ENCODE data around the gene CLN6.
"Not testable (repeated sequence)": the region's sequence is repeated elsewhere in the genome, so short reads cannot be mapped to it uniquely, and the experiment has no call there.

CLN6 gene

DNA sequence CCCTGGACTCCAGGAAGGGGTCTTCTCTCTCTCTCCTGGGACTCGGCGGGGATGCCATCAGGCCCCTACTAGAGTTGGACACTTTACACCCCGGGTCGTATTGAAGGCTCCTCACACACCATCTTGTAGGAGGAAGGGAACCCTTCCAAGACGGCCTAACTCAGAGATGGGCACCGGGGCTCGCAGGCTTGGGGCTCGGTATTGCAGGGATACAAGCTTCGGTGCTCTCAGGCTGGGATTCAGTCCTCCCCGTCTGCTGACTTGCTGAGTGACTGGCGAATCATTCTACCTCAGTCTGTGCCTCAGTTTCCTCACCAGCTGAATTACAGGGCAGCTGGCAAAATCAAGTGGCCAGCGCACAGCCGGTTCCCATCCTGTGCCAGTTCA is 24.0 kb downstream of the CLN6 start:
- no peak for DNase-seq

GRCh38 chr15:68204776-68205557 is 24.6 kb downstream of the CLN6 start, which contains the start of gene CALML4:
CALML4 (minus strand) TSS chr15:68205332; CDS start chr15:68205247, 85 bp downstream.
- DNase-seq = peak; percentile 43

DNA sequence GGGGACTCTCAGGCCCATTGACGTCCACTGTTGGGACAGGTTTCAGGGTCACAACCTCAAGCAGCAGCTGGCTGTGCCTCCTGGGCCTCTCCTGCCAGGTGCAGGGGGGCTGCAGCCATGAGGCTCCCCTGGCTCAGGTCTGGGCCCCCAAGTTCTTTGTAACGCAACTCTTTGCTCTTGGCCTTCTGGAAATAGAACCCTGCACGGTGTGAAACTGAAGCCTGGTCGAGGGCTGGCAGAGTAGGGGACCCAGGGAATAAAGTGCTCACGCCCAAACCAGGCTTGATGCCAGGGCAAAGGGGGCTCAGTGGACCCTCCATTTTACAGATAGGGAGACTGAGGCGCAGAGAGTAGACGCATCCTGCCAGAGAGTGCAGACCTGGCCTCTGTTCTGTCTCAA is 25.2 kb downstream of the CLN6 start:
- no peak for DNase-seq

DNA sequence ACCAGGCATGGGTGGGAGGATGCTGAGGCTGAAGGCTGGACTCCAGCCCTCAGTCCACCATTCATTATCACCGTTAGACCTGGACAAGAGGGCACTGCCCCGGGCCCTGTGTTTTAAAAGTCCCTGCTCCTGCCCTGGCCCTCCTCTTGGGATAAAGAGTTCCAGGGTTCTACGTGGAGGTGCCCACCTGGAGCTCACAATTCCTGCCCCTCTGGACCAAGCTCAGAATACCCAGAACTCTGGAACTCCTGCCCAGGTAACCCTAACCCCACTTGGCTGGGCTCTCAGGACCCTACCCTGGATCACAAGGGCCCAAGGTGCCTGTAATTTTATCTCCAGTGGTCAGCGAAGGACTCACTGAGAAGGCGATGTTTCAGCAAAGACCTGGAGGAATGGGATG is 25.6 kb downstream of the CLN6 start:
- DNase-seq = no peak

- DNase-seq = no peak
These were observed 26.0 kb downstream of the CLN6 start for GRCh38 chr15:68203486-68203885.

GRCh38 chr15:68202994-68203393 is 26.5 kb downstream of the CLN6 start:
- DNase-seq = not testable (repeated sequence)

- no peak for DNase-seq
These were observed 27.7 kb downstream of the CLN6 start for GRCh38 chr15:68201879-68202261.

DNA sequence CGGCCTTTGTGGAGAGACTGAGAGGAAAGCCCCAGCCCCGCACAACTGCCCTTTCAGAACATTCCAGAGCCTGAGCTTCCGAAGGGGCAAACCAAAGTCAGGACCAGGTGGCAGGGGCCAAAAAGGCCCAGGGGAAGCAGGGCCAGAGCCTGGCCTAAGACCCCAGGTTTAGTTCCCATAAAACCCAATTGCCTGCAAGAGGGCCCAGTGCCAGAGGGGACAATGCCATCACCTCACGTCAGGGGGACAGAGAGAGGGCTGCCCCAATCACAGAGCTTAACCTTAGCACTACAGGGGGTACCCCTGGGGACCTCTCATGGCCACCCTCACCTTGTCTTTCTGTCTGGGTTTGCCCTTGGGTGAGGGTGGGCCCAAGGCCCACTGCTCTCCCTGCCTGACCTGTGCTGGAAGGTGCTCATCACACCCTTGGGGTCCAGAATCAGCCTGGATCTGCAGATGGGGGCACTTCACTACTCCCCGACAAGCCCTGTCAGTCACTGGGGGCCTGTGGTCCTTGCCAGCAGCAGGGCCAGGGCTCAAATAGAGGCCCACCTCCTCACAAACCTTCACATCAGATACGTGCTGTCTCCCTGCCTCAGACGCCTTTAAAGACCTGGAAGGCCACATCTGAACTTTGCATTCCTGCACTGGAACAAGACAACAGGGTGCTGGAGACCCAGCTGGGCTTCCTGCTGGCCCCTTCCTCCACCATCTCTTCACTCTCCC is 28.2 kb downstream of the CLN6 start:
- no peak for DNase-seq

GRCh38 chr15:68200016-68200861 is 29.3 kb downstream of the CLN6 start:
- DNase-seq = no peak

- no peak for DNase-seq
These were observed 30.2 kb downstream of the CLN6 start for GRCh38 chr15:68199340-68199739.

- DNase-seq = no peak
These were observed 31.7 kb downstream of the CLN6 start for GRCh38 chr15:68197661-68198437.

GRCh38 chr15:68197170-68197492 is 32.4 kb downstream of the CLN6 start:
- no peak for DNase-seq

DNA sequence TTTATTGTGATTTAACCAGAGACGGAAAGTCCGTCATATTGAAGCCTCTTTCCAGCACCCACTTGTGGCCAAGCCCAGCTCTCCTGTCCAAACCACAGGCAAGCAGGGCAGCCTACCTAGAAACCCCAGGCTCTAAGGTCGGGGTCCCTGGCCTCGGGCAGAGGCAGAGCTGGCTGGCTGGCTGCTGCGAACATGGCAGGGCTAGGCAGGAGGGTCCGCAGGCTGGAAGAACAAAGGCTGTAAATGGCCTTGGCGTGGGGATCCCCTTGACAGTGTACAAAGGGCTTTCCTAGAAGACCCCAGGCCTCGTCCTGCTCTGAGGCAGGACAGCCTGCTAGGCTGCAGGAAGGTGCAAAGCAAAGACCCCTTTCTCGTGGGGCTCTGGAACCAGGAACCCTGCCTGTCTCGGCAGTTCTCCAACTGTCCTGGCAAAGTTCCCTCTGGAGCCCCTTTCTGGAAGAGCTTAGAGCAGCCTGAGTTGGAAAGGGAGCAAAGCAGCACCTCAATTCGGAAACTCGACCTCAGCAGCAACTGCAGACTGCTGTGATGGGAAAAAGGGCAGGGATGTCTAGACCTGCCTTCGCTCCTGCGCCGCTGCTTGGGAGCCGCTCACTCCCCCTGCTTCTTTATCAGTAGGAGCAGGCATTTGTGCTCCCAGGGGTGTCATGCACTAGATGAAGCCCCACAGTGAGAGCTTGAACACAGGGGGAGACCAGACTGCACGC is 32.9 kb downstream of the CLN6 start:
- no peak for DNase-seq

- DNase-seq = no peak
These were observed 34.0 kb downstream of the CLN6 start for GRCh38 chr15:68195336-68196112.

DNA sequence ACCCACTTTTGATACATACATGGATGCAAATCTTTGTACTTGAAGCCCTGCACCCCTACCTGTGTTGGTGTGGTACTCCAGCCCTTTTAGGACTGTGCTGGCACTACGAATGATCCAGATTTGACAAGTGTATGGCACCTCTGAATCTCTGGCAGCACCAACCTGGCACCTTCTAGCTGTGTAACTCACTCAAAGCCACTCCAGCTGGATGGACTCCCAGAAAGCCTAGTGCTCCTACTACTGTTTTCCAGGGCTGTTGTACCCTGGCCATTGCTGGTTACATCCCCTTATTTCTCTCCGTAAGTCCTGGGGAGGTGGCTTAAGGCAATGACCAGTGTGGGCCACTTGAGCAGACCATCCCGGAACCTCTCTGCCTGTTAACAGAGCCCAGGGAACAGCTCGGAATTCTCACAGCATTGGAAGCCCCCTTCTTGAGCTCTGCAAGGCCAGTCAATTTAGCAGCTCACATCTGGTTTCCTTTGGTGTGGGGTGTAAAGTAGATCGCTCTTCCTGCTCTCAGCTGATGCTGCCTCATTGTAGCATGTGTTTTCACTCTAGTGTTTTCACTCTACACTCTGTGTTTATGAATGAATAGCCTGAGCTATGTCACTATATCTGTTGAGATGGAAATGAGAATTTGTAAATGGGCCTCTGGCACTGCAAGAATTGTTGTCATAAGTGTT is 36.6 kb downstream of the CLN6 start:
- no peak for DNase-seq

DNA sequence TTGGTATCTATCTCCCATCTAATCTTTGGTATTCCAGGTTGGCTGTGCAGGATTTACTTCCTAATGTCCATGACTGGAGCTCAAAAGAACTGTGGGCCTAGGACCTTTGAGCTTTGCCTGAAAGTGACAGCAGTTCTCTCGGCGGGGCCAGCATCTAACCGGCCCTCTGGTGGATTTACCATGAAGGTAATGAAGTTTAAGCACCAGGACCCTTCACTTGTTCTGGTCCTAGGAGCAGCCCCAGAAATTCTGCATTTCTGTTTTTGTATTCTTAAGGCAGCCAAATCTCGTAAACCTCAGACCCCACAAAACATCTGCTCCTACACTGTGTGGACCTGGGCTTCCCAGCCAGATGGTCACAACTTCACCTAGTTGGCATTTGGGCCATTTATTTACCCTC is 37.4 kb downstream of the CLN6 start:
- no peak for DNase-seq

DNA sequence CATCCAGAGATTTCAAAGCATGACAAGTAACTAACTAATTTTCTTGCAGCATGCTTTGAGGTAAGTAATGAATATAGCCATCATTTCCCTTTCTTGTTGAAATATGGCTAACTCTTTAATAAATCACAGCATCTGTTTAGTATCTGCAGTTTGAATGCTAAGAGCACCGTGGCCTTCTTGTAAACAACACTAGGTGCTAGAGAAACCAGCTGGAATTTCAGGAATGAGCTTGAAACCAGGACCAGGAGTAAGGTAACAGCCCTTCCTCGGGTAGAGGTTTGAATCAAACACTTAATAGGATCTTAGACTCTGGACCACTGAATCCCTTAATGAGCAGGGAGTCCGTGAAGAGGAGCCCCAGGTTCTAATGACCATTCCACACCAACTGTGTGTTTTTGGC is 38.0 kb downstream of the CLN6 start:
- no peak for DNase-seq

GRCh38 chr15:68190048-68190447 is 39.5 kb downstream of the CLN6 start:
- DNase-seq = no peak

GRCh38 chr15:68188647-68189046 is 40.9 kb downstream of the CLN6 start:
- no peak for DNase-seq

DNA sequence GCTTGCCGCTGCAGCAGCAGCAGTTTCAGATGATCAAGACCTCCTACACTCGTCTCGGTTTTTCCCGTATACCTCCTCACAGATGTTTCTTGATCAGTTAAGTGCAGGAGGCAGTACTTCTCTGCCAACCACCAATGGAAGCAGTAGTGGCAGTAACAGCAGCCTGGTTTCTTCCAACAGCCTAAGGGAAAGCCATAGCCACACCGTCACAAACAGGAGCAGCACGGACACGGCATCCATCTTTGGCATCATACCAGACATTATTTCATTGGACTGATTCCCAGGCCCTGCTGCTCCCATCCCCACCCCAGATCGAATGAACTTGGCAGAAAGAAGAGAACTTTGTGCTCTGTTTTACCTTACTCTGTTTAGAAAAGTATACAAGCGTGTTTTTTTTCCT is 42.0 kb downstream of the CLN6 start:
- no peak for DNase-seq
